ENCODE data around the gene TWSG1. TPM values are rescaled to one million over a fixed set of nuclear protein-coding genes. Genes with fewer than 3 reads are reported as not detected.
"Not testable (repeated sequence)": the region's sequence is repeated elsewhere in the genome, so short reads cannot be mapped to it uniquely, and the experiment has no call there.

TWSG1 gene
- total RNA-seq, 2 experiments from 2014 or later, result 13.3 to 14.9 TPM

DNA sequence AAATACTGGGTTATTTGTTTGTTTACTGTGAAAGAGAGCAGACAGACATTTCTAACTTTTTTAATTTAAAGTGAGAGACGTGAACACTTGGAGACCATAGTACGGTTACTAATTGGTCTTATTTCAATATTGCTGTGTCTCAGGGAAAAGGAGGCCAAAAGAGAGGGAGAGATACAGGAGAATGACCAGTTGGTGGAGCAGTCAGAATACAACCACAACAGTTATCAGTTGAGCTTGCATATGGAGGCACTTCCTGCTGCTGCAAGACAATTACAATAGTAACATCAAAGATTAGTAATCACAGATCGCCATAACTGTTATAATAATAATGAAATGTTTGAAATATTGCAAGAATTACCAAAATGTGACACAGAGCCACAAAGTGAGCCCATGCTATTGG, 58.2 kb downstream of the TWSG1 start:
- ATAC-seq, result no peak
- H3K4me3 Mint-ChIP-seq, result no peak overlapping the region
- CTCF ChIA-PET, result interaction anchor here (0.9 to 1.3 kb wide), 2 partner anchors 70 to 124 kb away, joined by 3 read pairs; no protein-coding TSS in a partner anchor
- no peak for DNase-seq
- POLR2A ChIA-PET, result no interaction called here
- TF ChIP-seq, protein P1, sequence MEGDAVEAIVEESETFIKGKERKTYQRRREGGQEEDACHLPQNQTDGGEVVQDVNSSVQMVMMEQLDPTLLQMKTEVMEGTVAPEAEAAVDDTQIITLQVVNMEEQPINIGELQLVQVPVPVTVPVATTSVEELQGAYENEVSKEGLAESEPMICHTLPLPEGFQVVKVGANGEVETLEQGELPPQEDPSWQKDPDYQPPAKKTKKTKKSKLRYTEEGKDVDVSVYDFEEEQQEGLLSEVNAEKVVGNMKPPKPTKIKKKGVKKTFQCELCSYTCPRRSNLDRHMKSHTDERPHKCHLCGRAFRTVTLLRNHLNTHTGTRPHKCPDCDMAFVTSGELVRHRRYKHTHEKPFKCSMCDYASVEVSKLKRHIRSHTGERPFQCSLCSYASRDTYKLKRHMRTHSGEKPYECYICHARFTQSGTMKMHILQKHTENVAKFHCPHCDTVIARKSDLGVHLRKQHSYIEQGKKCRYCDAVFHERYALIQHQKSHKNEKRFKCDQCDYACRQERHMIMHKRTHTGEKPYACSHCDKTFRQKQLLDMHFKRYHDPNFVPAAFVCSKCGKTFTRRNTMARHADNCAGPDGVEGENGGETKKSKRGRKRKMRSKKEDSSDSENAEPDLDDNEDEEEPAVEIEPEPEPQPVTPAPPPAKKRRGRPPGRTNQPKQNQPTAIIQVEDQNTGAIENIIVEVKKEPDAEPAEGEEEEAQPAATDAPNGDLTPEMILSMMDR (IDR thresholded peaks at IDR 0.05), result no peak
- H3K4me1 Mint-ChIP-seq (ENCODE audit: low read depth), result peaks cover 4% of the 10 kb centered on the region
- H3K27ac Mint-ChIP-seq, result no peak overlapping the region
- H3K27me3 Mint-ChIP-seq, result no peaks in the 10 kb centered on the region
- H3K9me3 Mint-ChIP-seq, result peaks cover 7% of the 10 kb centered on the region
- H3K36me3 Mint-ChIP-seq (ENCODE audit: low read depth), result peaks cover 21% of the 10 kb centered on the region
- intact Hi-C loops (cut with micrococcal nuclease), result no loop called here

DNA sequence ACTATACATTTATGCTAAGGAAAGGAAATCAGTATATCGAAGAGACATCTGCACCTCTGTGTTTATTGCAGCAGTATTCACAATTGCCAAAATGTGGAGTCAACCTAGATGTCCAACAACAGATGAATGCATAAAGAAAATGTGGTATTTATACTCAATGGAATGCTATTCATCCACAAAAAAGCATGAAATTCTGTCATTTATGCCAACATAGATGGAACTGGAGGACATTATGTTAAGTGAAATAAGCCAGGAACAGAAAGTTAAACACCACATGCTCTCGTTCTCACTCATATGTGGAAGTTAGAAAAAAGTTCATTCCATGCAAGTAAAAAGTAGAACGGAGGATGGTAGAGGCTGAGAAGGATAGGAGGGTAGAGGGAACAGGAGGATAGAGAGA, 59.5 kb downstream of the TWSG1 start:
- no peak overlapping the region for H3K4me3 Mint-ChIP-seq

DNA sequence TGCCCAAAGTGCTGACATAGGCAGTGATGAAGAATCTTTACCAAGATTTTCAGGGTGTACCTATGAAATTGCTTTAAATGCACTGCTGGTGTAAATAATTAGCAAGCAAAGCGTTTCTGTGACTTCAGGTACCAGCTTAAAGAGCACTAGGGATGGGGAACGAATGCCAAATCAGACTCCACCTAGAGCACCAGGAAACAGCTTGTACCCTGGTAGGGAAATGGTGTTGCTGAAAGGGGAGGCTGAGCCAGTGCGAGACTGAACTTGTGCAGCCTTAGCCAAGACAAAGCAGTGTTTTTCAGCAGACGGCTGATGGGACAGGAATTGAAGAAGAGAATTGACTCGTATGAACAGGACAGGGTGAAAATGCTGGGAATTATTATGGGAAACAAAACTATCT, 65.6 kb downstream of the TWSG1 start:
- no peak overlapping the region for H3K4me3 Mint-ChIP-seq
- peaks cover 2% of the 10 kb centered on the region for H3K27me3 Mint-ChIP-seq
- H3K36me3 Mint-ChIP-seq (ENCODE audit: low read depth), result peaks cover 15% of the 10 kb centered on the region
- DNase-seq (no peak), ATAC-seq (no peak)
- CTCF ChIA-PET, result no interaction called here
- intact Hi-C loops (cut with micrococcal nuclease), result no loop called here
- TF ChIP-seq, protein P1 (IDR thresholded peaks at IDR 0.05), result no peak
- H3K27ac Mint-ChIP-seq, result no peak overlapping the region
- H3K9me3 Mint-ChIP-seq, result peaks cover 4% of the 10 kb centered on the region
- peaks cover 14% of the 10 kb centered on the region for H3K4me1 Mint-ChIP-seq (ENCODE audit: low read depth)
- POLR2A ChIA-PET, result no interaction called here

More for the DNA sequence above, 59.5 kb downstream of the TWSG1 start:
- ChIA-PET POLR2A (no interaction called here), CTCF (no interaction called here)
- intact Hi-C loops (cut with micrococcal nuclease), result no loop called here
- Mint-ChIP-seq H3K9me3 (peaks cover 7% of the 10 kb centered on the region), H3K36me3 (ENCODE audit: low read depth) (peaks cover 21% of the 10 kb centered on the region), H3K27me3 (no peaks in the 10 kb centered on the region), H3K27ac (no peak overlapping the region), H3K4me1 (ENCODE audit: low read depth) (peaks cover 4% of the 10 kb centered on the region)
- no peak for DNase-seq
- no peak for ATAC-seq
- TF ChIP-seq, protein P1 (IDR thresholded peaks at IDR 0.05), result no peak

DNA sequence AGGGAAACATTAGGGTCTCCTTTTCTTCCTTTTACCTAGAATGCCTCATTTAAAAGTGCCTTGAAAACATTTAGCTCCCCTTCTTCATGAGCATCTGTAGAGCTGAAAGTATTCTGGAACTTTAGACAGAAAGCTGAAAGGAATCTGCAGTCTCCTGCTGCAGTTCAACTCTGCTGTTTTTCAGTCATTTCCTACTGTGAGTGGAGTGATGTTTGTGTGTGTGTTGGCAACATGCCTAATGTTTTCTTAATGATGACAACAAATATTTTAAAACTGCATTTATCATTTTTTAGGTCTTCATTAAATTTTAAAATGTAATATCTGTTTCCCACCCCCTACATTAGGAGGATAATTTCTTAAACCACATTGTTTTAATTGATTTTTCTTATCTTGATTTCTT, 66.6 kb downstream of the TWSG1 start:
- ChIA-PET POLR2A (no interaction called here), CTCF (no interaction called here)
- intact Hi-C loops (cut with micrococcal nuclease), result no loop called here
- H3K9me3 Mint-ChIP-seq, result peaks cover 4% of the 10 kb centered on the region
- peaks cover 12% of the 10 kb centered on the region for H3K36me3 Mint-ChIP-seq (ENCODE audit: low read depth)
- peaks cover 4% of the 10 kb centered on the region for H3K27me3 Mint-ChIP-seq
- TF ChIP-seq, protein P1 (IDR thresholded peaks at IDR 0.05), result no peak
- no peak overlapping the region for H3K27ac Mint-ChIP-seq
- H3K4me1 Mint-ChIP-seq (ENCODE audit: low read depth), result peaks cover 13% of the 10 kb centered on the region
- DNase-seq, result no peak
- no peak for ATAC-seq
- H3K4me3 Mint-ChIP-seq, result no peak overlapping the region

DNA sequence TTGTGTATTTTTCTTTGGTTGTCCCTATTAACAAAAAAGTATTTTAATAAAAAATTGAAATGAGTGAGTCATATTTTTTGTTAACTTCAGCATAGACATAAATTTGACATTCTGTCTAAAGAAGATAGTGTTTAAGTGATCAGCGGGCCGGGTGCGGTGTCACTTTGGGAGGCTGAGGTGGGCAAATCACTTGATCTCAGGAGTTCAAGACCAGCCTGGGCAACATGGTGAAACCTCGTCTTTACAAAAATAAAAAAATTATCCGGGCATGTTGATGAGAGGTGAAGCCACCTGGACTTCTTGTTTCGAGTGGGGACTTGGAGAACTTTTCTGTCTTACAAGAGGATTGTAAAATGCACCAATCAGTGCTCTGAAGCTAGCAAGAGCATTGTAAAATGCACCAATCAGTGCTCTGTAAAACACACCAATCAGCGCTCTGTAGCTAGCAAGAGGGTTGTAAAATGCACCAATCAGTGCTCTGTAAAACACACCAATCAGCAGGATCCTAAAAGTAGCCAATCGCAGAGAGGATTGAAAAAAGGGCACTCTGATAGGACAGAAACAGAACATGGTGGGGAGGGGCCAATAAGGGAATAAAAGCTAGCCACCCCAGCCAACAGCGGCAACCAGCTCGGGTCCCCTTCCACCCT, 67.9 kb downstream of the TWSG1 start:
- H3K27me3 Mint-ChIP-seq; POLR2A ChIA-PET; H3K4me1 Mint-ChIP-seq (ENCODE audit: low read depth); H3K9me3 Mint-ChIP-seq; intact Hi-C loops (cut with micrococcal nuclease); H3K36me3 Mint-ChIP-seq (ENCODE audit: low read depth); H3K27ac Mint-ChIP-seq; H3K4me3 Mint-ChIP-seq; ATAC-seq; DNase-seq: not testable (repeated sequence)
- CTCF ChIA-PET, result interaction anchor here (1.6 kb wide), 1 partner anchor 106 kb away, joined by 4 read pairs; no protein-coding TSS in a partner anchor
